IPS-18c (cell line): Measurements from ENCODE around the gene GNG5.
A peak's percentile ranks its signal among the peaks of the same experiment; 100 is the strongest.
"Not testable (repeated sequence)": the region's sequence is repeated elsewhere in the genome, so short reads cannot be mapped to it uniquely, and the experiment has no call there.

Experiments used
- H3K4me3 ChIP-seq: 2 replicates; pipeline ENCODE4 v1.7.0; 2013; ENCODE audit warnings: low read depth, mild to moderate bottlenecking, low read length, moderate library complexity; ENCODE audit not compliant: insufficient read depth
- H3K9me3 ChIP-seq: one replicate; pipeline ENCODE4 v1.6.1; 2013; ENCODE audit warnings: mild to moderate bottlenecking, low read length, moderate library complexity; ENCODE audit not compliant: control insufficient read depth, insufficient read depth

GNG5 gene

GRCh38 chr1:84506002-84506728 is at the start of gene GNG5, which contains the start of gene SPATA1:
Gene GNG5, minus strand, starts transcription at chr1:84506581. Its CDS starts 490 bp downstream, at chr1:84506091.
Gene SPATA1, plus strand, starts transcription at chr1:84506386. Its CDS starts 9,974 bp downstream, at chr1:84516360.
- Histone ChIP-seq H3K9me3 (peaks cover 2% of the 10 kb centered on the region), H3K4me3 (peak within 1 kb of the TSS; percentile 91)

GRCh38 chr1:84550826-84551225 is 44.4 kb upstream of the GNG5 start:
- Histone ChIP-seq H3K9me3 (no peaks in the 10 kb centered on the region), H3K4me3 (no peak overlapping the region)

DNA sequence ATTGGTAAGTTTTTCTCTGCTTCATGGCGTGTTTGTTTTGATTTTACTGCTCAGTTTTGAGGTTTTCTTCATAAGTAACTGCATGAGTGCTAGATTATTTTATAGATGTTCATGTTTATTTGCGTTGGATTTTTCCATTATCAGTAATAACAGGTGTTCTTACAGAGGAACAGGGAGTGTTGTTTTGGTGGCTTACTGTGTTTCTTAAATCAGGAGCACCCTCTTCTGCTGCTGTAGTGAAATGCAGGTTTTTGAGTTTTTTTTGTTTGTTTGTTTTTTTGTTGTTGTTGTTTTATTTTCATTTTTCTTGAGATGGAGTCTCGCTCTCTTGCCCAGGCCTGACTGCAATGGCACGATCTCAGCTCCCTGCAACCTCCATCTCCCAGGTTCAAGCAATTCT is 35.3 kb upstream of the GNG5 start:
- no peak overlapping the region for H3K4me3 ChIP-seq
- no peaks in the 10 kb centered on the region for H3K9me3 ChIP-seq

- H3K9me3 ChIP-seq, result no peaks in the 10 kb centered on the region
- H3K4me3 ChIP-seq, result no peak overlapping the region
These were observed 34.4 kb upstream of the GNG5 start for GRCh38 chr1:84540759-84541158.

- Histone ChIP-seq H3K9me3 (no peaks in the 10 kb centered on the region), H3K4me3 (no peak overlapping the region)
These were observed 33.6 kb upstream of the GNG5 start for GRCh38 chr1:84539972-84540371.

DNA sequence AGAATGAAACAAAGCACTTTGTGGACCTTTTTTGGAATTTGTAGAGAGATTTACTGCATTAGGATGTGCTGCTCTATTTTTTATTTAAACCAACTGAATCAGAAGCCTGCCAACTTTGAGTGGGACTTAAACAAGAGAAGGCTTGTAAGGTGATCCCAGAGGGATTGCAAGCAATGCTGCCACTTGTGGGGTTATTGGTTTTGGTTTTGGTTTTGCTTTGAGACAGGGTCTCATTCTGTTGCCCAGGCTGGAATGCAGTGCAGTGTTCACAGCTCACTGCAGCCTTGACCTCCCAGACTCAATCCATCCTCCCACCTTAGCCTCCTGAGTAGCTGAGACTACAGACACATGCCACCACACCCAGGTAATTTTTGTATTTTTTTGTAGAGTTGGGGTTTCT is 32.2 kb upstream of the GNG5 start:
- Histone ChIP-seq H3K9me3 (no peaks in the 10 kb centered on the region), H3K4me3 (no peak overlapping the region)

DNA sequence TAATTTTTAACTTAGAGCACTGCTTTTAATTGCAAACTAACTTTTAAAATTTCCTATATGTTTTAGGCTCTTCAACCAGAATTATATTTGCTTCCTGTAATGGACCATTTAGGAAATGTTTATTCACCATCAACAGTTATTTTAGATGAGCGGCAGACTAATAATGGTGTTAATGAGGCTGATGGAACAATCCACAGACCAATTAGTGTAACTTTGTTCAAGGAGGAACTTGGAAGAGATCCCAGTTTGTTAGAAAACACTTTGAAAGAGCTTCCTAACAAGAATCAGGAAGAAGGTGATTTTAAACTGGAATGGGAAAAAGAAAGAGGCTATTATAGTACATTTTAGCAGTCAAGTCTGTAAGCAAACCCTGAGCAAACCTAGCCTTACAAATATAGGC is 19.4 kb upstream of the GNG5 start:
- H3K9me3 ChIP-seq, result no peaks in the 10 kb centered on the region

GRCh38 chr1:84524590-84524989 is 18.2 kb upstream of the GNG5 start:
- H3K4me3 ChIP-seq, result no peak overlapping the region
- no peaks in the 10 kb centered on the region for H3K9me3 ChIP-seq

More for the DNA sequence above, 19.4 kb upstream of the GNG5 start:
- no peak overlapping the region for H3K4me3 ChIP-seq

DNA sequence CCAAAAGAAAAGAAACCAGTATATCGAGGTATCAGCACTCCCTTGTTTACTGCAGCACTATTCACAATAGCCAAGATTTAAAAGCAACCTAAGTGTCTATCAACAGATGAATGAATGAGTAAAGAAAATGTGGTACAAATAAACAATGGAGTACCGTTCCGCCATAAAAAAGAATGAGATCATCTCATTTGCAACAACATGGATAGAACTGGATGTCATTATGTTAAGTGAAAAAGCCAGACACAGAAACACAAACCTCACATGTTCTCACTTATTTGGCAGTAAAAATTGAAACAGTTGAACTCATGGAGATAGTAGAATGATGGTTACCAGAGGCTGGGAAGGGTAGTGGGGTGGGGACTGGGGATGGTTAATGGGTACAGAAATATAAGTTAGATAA is 4.3 kb upstream of the GNG5 start:
- peaks cover 2% of the 10 kb centered on the region for H3K9me3 ChIP-seq
- no peak overlapping the region for H3K4me3 ChIP-seq

GRCh38 chr1:84510165-84510564 is 3.8 kb upstream of the GNG5 start:
- H3K9me3 ChIP-seq, result peaks cover 2% of the 10 kb centered on the region
- H3K4me3 ChIP-seq, result no peak overlapping the region

DNA sequence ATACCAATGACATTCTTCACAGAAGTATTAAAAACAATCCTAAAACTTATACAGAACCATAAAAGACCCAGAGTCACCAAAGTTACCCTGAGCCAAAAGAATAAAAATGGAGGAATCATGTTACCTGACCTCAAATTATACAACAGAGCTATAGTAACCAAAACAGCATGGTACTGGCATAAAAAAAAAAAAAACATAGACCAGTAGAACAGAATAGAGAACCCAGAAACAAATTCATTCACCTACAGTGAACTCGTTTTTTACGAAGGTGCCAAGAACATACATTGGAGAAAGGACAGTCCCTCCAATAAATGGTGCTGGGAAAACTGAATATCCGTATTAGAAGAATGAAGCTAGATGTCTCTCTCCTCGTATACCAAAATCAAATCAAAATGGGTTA is 2.6 kb upstream of the GNG5 start:
- H3K9me3 ChIP-seq, result peaks cover 2% of the 10 kb centered on the region

GRCh38 chr1:84508510-84508909 is 2.1 kb upstream of the GNG5 start:
- Histone ChIP-seq H3K9me3 (peaks cover 2% of the 10 kb centered on the region), H3K4me3 (no peak overlapping the region)

More for the DNA sequence above, 2.6 kb upstream of the GNG5 start:
- no peak overlapping the region for H3K4me3 ChIP-seq

DNA sequence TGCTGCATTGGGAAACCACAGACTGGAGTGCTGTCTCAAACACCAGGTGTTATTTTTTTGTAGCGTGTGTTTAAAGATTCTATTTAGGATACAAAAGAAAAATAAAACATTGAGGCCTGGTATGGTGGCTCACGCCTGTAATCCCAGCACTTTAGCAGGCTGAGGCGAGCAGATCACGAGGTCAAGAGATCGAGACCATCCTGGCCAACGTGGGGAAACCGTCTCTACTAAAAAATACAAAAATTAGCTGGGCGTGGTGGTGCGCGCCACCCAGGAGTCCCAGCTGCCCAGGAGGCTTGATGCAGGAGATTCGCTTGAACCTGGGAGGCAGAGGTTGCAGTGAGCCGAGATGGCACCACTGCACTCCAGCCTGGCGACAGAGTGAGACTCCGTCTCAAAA is 1.5 kb upstream of the GNG5 start:
- not testable (repeated sequence) for H3K9me3 ChIP-seq, H3K4me3 ChIP-seq

GRCh38 chr1:84506729-84507453 is 510 bp upstream of the GNG5 start:
- Histone ChIP-seq H3K4me3 (peak overlapping the region; percentile 91), H3K9me3 (peaks cover 2% of the 10 kb centered on the region)

DNA sequence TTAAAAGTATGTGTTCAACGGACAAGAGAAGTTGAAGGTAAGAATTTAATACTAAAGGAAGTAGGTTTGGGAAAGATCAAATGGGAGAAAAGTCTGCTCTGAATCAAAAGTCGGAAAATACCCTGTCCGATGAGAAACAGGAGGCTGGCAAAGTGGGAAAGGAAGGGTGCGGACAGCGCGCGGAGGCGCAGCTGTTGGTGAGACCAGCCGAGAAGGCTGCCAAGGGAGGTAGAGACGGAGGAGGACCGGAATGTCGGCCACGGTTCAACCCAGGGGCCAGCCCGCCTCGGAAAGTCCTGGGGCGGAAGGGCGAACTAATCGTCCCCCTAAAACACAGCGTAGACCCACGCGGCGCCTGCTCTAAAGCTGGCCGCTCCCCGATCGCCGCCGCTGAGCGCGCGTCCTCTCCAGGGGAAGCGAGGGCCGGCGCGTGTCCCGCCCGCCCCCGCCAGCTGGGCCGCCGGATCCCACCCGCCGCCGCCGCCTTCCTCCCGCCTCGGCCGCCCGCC is 834 bp downstream of the GNG5 start:
- Histone ChIP-seq H3K9me3 (peaks cover 2% of the 10 kb centered on the region), H3K4me3 (peak overlapping the region; percentile 91)

- Histone ChIP-seq H3K4me3 (peak overlapping the region; percentile 91), H3K9me3 (peaks cover 2% of the 10 kb centered on the region)
These were observed 1.5 kb downstream of the GNG5 start for GRCh38 chr1:84504580-84505492.

- Histone ChIP-seq H3K4me3 (no peak overlapping the region), H3K9me3 (peaks cover 2% of the 10 kb centered on the region)
These were observed 3.5 kb downstream of the GNG5 start for GRCh38 chr1:84502927-84503326.
